ENCODE data around the gene SLBP.

SLBP gene

DNA sequence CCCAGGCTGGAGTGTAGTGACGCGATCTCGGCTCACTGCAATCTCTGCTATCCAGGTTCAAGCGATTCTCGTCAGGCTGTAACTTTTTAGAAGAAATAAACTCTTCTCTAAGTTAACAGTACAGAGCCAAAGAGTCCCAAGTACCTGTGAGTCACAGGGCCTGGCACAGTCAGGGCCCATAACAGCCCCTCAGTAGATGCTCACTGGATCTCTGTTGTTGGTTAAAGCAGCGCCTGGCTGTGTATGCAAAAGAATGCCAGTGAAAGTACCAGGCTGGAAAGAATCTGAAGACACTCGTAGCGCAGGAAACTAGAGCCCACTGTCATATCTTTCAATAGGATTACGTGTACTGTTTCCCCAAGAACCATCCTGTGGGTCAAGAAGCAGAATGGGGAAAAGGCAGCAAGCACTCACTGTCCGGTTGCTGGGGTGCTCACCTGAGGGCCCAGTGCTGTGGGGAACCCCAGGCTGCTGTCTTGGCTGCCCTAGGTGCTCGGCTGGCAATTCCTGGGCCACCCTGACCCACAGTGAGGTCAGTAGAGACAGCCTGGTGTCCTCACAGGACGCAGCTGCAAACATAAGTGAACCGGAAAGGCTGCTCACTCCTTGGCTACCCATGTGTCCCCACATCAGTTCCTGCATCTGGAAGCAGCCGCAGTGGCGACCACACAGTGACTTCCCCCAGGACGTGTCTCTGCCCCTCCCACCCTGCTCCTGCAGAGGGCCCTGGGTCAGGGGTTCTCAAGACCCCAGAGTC lies 3.1 kb upstream of the SLBP start:
- DNase-seq (ENCODE audit: low spot score) = no peak
- H3K27ac ChIP-seq = peak overlapping the region; percentile 96
- POLR2A ChIA-PET (ENCODE audit: low non-redundant PET) = no interaction called here
- TF ChIP-seq CTCF (conservative IDR thresholded peaks at IDR 0.05; ENCODE audit: low read depth) = no peak
- CTCF ChIA-PET = no interaction called here

GRCh38 chr4:1714303-1715001 lies 2.3 kb upstream of the SLBP start:
- ChIA-PET CTCF (no interaction called here), POLR2A (ENCODE audit: low non-redundant PET) (no interaction called here)
- peak overlapping the region; percentile 96 for H3K27ac ChIP-seq
- DNase-seq (ENCODE audit: low spot score) = no peak
- no peak for TF ChIP-seq CTCF (conservative IDR thresholded peaks at IDR 0.05; ENCODE audit: low read depth)

- ChIA-PET CTCF (no interaction called here), POLR2A (ENCODE audit: low non-redundant PET) (no interaction called here)
- peak; percentile 55 for DNase-seq (ENCODE audit: low spot score)
- TF ChIP-seq CTCF (conservative IDR thresholded peaks at IDR 0.05; ENCODE audit: low read depth) = no peak
- peak overlapping the region; percentile 96 for H3K27ac ChIP-seq
Observed at GRCh38 chr4:1713003-1713851, 1.1 kb upstream of the SLBP start.

DNA sequence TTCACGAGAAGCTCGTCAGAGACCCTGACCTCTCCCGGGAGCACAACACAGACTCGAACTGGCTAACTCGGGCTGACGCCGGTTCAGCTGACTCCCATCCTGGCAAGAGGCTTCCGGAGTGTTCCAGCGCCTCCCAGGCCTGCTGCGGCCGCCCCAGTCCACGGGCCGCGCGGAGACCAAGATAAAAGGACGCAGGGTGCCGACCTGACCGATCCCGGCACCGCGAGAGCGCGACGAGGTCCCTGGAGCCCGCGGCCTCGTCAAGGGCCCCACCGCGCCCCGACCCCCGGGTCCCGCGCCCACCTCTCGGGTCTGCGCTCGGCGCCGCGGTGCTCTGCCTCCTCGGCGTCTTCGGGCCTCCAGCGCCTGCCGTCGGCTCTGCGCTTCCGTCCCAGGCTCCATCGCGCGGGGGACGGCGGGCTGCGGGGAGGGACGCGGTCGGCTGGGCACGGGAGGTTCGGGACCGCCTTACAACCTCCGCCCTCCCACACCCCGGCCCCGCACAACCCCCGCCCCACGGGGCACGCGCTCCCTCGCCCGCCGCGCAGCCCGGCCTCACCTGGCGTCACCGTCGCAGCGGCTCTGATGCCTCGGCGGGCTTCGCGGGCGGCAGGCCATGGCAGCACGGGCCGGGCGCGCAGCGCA lies 426 bp downstream of the SLBP start:
- peak overlapping the region; percentile 96 for H3K27ac ChIP-seq
- DNase-seq (ENCODE audit: low spot score) = no peak
- no peak for TF ChIP-seq CTCF (conservative IDR thresholded peaks at IDR 0.05; ENCODE audit: low read depth)
- POLR2A ChIA-PET (ENCODE audit: low non-redundant PET) = interaction anchor here (0.6 to 0.7 kb wide), 2 partner anchors 19 to 22 kb away, joined by 3 to 8 read pairs; no protein-coding TSS in a partner anchor
- CTCF ChIA-PET = no interaction called here

DNA sequence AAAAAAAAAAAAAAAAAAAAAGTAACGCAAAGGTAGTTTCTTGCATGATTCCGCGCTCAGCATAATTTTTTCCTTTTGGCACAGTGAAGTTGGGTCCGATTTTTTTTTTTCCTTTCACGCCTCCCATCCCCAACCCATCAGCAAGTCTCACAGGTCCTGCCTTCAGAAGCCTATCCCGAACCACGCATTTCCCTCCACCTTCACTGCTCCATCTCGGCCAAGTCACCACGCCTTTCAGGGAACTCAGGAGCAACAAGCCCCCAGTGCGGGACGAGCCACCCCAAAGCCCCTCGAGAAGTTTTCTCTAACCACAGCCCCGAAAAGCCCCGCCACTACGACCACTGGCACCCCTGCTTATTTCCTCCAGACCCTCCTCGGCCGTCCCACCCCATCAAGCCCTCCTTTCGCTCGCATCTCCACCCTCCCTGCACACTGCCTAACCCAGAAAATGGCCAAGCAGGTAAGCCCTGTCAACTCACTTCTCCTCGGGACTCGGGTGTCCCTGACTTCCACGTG lies 1.0 kb downstream of the SLBP start:
- no peak for TF ChIP-seq CTCF (conservative IDR thresholded peaks at IDR 0.05; ENCODE audit: low read depth)
- CTCF ChIA-PET = no interaction called here
- POLR2A ChIA-PET (ENCODE audit: low non-redundant PET) = no interaction called here
- peak overlapping the region; percentile 96 for H3K27ac ChIP-seq
- DNase-seq (ENCODE audit: low spot score) = no peak

DNA sequence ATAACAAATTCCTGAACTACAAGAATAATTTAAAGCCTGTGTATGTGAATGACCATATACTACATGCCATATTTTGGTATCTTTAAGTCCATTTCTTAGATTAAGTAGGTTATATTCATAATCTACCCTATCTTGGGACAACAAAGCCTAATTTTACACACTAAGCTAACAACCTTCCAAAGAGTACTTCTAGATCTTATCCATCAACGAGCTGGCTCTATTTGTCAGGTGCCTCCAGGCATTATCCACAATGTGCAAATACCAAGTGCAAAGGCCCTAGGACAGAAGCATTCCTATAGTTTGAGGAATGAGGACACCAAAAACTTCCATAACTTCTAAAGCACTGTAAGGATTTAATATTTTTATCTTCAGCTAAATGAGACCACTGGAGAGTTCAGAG lies 3.5 kb downstream of the SLBP start:
- DNase-seq (ENCODE audit: low spot score) = no peak
- no peak for TF ChIP-seq CTCF (conservative IDR thresholded peaks at IDR 0.05; ENCODE audit: low read depth)
- H3K27ac ChIP-seq = no peak overlapping the region
- CTCF ChIA-PET = interaction anchor here (0.6 to 1.2 kb wide), 2 partner anchors 8 to 323 kb away, joined by 3 read pairs; no protein-coding TSS in a partner anchor
- POLR2A ChIA-PET (ENCODE audit: low non-redundant PET) = no interaction called here

Measured in RWPE1 (cell line).